DMS114 treated with DMSO at 0.1 percent for 48 hours (cell line): ENCODE measurements around the gene FOXJ3.
A peak's percentile ranks its signal among the peaks of the same experiment; 100 is the strongest.

ENCODE experiments used
- DNase-seq: peaks from one replicate; lab custom pipeline; 2025; ENCODE audit not compliant: unreplicated experiment; lab: John Stamatoyannopoulos, UW

FOXJ3 gene

DNA sequence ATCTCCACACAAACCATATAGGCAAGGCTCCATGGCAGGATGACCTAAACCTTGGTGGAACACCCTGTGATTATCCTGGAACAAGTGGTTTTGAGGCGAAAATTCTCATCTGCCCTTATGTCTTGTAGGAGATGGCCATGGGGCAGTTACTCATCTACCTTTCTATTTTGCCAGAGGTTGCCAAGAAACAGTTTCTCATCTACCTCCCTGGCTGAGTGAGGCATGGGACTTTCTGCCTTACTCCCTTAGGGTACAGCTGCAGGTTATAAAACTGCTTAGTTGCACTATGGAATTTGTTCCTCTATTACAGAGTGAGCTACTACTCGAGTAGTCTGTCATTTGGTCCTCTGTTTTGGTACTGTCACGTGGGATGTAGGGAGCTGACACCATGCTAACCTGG lies 139.2 kb downstream of the FOXJ3 start:
- DNase-seq: no peak

DNA sequence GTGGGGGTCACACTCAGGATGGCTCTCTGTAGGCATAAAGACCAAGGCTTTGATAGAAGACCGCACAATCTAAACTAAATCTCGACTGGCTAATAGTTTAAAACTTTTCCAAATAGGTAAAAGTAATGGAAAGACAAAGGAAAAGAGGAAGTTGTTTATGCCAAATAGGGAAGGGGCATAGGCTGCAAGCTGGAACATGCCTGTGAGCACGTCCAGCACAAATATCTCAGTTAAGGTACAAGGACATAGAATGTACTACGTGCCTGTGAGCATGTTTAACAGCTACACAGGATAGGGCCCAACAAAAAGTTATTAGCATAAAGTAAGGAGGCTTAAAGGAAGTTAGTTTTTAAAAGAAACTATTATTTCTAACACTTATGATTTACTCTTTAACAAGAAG lies 142.9 kb downstream of the FOXJ3 start:
- no peak for DNase-seq

DNA sequence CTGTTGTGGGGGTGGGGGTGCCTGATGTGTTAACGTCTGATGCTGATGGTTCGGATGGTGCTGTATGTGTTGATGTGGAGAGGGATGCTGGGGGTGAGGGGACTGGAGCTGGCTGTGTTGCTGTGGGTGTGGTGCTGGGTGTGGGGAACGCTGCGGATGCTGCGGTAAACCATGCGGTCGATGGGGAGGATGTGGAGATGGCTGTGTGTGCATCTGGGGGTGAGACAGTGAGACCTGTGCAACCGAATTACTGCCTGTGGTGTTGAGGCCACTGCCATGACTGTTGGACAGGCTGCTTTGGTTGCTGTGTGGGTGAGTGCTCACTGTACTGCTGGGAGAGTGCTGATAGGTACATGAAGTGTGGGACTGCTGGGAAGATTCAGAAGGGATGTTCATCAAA lies 143.7 kb downstream of the FOXJ3 start:
- DNase-seq: no peak

DNA sequence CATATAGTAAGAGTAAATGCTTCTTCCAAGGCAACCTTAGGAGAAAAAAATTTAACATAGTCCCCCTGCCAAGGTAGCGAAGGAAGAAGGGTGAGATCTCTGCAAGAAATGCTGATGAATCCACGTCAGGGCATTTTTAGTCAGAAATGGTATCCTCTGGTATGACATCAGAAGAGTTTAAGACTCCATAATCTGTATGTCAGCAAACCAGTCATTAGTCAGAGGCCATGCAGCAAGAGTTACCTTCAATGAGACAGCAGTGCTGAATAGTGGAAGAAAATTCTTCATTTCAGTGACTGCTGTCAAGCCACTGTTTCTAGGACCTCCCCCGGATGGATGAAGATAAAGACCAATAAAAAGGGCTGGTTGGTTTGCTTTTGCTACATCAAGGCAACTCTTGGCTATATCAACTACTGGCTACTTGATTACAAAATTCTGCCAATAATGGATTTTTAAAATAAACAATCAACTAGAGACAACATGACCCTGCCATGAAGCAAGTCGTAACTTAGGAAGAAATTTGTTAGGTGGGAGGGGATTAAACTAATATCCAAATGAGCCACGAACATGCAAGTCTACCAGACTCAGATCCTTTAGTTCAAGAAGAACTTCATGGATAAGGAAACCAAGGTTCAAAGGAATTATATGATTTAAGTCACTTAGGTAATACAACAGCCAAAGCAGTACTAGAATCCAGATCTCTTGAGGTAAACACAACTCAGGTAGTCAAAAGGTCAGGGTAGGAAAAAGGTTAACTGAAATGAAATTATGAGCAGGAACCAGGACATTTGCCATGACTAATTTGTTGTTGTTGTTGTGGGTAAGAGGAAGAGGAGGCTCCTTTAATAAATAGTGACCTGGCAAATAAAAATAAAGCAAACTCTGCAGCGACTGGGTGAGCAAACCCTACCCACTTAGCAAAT lies 144.8 kb downstream of the FOXJ3 start:
- no peak for DNase-seq

DNA sequence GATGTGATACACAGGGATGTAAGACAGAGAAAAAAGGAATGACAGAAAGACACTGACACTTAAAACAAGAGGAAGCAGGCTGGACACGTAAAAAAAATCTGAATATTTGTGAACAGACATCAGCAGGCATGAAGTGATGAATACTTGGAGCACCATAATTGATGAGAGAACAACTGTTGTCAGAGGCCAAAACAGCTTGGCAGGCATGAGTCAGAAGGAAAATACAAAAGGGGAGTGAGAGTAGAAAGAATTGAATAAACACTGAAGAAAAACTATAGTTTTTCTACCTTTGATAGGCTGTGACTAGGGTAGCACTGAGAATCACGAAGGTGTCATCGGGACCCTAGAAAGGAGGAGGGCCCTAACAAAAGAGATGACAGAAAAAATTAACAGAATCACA lies 148.9 kb downstream of the FOXJ3 start:
- no peak for DNase-seq

DNA sequence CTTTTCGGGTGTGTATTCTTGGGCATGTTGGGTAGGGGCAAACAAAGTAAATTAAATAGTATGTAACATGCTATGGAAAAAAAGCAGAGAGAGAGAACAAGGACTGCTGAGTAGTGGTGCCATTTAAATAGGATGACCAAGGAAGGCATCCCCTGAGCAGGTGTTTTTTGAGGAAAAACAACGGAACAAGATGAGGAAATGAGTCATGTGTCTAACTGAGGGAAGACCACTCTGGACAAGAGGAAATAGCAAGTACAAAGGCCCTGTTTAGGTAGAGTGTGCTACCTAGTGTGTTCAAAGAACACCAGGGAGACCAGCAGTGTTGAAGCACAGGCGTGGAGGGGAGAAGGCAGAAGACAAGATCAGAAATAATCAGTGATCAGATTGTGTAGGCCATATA lies 150.4 kb downstream of the FOXJ3 start:
- DNase-seq: no peak

DNA sequence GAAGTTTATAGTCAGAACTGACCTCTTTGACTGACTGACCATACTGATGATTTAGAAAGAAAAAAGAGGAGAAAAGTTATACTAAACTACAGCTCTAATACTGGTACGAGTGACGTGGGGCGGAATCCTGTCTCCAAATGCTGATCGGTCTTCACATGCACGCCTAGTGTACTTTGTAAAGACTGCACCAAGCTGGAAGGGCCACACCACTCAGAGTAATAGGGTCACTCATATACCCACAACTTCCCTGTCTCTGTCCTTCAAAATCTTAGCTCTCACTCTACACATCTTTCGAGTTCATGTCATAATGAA lies 151.1 kb downstream of the FOXJ3 start:
- DNase-seq: no peak

DNA sequence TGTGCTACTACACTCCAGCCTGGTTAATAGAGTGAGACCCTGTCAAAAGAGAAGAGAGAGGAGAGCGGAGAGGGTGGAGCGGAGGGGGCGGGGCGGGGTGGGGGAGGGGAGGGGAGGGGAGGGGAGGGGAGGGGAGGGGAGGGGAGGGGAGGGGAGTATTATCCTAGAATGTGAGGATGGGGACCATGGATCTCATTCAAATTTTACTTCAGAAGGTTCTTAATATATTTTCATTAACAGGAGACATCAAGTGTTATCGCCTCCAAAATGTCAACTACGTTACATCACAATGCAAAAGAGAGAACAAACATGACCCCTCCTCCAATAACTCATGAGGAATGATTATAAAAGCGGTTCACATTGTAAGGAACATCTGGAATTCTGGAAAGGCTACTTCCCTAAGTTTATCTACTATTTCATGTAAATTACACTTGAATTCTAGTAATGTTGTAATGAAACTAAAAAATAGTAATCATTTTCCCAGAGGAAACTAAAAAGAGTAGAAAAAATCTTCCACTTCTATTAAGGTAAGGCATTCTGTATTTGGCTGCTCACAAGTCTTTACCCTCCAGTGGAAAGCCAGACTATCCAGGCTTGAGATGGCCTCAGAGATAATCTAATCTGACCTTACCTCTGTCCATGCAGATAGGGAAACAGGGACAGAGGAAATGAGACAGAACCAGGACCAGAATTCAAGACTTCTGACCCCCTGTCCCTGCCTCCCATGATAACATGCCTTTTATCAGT lies 151.7 kb downstream of the FOXJ3 start:
- DNase-seq: no peak

DNA sequence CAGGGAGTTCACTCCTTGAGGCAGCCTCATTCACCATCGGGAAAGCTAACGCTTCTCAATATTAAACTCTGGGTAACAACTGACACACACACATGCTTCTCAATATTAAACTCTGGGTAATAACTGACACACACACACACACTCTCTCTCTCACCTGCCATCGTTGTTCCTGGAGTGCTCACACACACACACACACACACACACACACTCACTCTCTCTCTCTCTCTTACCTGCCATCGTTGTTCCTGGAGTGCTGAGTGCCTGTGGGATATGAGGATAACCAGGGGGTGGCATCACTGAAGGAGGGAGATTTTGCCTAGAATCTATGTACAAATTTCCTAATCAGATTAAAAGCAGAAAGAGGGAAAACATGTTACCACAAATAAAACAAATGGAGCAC lies 153.3 kb downstream of the FOXJ3 start:
- DNase-seq: no peak

DNA sequence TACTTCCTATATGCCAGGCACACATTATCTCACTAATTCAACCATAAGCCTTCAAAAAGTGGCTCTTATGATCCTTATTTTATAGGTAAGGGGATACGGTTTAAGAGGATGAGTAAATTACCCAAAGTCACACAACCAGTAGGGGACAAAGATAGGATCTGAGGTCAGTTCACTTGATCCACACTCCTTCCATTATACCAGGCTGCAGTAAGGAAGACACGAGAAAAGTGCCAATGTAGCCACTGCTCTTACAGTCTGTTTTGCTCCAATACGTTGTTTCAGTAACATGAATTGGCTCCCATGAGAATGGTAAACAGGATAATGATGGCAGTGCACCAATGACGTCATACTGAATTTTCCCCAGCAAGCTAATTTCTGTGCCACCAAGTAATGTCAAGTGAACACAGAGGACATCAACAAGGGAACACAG lies 155.1 kb downstream of the FOXJ3 start:
- no peak for DNase-seq

DNA sequence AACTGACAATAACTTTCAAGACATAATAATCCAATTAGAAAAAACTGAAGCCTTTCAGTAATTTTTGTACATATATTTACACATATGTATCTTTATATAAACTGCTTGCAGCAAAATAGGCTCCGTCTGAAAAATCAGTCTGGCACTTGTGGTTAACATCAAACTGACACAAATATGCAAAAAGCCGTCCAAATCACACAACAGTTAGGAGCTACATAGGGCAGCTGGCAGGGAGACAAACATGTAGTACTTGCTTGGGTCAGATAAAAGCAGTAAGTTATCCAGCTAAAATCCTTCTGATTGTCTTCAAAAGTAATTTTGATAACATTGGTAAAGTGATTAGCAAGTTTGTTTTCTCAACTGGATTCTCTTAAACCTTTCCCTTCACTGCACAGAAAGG lies 155.8 kb downstream of the FOXJ3 start:
- no peak for DNase-seq

DNA sequence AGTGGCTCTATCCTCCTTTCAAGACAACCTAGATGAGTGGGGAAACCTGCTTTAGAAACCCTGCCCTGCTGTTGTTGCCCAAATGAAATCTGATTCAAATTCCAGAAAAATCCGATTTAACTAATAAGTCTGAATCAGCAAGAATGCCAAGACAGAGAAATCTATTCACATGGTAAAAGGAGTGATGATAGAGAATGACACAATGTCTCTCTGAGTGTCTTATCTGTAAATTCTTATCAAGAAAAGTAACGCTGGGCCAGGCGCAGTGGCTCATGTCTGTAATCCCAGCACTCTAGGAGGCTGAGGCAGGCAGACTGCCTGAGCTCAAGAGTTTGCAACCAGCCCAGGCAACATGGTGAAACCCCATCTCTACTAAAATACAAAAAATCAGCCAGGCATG lies 156.8 kb downstream of the FOXJ3 start:
- no peak for DNase-seq

DNA sequence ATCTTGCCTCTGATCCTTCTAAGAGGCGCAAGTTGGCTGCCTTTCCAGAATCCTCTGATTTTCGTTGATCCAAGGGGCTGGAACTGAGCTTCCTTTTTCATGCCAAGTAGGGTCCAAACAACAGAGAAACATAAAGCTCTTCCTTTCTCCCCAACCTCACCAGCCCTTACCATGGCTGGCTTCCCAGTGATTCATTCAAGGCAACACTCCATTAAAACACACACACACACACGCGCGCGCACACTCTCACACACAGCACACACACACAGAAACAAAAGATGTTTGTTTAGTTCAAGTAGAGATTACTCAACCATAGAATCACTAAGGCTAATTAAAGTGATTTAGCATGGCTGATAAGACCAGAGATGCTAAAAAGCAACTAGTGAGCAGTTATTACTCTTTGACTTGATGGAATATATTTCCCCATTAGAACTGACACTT lies 157.5 kb downstream of the FOXJ3 start:
- DNase-seq: no peak

DNA sequence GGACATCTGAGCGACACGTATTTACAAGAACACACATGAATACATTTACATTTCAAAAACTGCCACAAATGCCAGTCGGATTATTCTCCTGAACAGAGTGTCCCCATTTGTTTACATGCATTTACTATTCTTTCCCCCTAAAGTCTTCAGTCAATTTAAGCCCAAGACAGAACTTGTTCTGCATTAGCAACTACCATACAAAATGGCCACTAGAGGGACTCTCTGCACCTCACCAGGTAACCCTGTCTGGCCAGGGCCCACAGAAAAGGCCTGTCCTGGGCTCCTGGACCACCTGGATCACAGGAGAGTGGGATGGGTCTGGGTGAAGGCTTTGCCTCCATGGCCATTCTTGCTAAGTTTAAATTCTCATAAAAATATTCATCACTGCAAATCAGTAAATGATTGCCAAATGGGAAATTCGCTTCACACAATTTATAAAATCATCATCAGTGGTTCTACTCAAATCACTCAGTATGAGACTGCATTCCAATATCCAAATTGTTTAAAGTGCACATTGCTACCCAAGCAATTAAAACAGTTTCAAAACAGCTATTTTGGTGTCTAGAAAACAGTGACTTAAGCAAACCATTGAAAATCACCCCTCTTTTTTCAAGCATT lies 158.0 kb downstream of the FOXJ3 start:
- DNase-seq: peak; percentile 44

DNA sequence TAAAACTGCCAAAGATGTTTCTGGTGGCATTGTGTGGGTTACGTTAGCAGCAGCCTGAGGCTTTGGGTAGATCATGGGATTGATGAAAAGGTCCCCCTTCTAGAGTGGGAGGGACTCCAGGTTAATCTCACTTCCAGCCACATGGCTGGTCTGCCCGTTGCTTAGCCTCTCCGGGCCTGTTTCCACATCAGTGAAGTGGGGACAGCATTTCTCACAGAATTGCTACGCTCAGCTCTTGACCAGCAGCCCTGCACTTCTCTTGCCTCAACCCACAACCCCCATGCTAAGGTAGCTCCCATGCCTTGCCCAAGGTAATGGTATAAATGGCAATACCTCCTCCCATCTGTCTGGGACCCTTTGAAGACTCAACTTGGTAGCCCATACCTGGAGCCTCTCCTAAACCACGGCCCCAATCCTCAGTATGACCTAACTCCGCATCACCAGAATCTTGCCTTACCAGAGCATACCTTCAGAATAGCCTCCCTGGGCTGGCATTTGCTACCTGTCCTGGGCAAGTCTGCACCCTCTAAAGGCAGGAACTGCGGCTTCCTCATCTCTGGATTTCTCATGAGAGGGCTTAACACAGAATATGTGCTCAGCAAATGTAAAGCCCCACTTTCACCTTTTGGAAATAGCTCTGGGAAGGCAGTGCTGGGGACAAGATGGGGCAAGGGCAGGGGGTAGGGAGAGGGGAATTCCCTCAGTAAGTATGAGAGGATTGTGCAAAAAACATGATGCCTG lies 159.6 kb downstream of the FOXJ3 start:
- DNase-seq: no peak

DNA sequence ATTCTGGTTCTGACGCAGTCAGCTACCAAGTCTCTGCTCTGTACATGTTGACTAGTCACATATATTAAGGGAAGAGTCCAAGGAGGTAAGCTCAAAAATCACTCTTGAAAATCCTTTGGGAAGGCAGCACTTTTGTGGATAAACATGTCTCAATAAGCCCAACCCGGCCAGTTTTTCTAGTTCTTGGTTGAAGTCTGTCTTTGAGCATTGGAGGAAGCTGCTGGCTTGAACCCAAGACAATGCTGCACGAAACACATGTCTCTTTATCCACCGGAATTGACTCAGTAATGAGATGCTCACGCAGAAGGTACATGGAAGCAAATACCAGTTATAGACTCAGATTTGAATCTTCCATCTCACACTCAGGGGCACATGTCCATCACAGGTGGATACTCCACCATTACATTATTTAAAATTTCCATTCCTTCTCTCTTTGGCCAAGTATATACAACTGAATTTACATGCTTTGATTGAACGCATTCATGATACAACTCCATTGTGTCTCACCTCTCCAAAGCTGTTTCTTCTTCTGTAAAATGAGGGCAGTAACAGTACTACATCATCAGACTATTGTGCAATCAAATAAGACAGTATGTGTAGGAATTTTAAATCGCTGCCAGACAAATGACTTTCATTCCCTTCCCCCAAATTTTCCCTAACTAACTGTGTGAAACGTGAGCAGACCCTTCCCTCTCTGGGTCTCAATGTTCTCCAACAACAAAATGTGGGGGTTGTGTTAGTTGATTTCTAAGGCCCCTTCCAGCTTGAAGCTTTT lies 160.9 kb downstream of the FOXJ3 start:
- DNase-seq: no peak

DNA sequence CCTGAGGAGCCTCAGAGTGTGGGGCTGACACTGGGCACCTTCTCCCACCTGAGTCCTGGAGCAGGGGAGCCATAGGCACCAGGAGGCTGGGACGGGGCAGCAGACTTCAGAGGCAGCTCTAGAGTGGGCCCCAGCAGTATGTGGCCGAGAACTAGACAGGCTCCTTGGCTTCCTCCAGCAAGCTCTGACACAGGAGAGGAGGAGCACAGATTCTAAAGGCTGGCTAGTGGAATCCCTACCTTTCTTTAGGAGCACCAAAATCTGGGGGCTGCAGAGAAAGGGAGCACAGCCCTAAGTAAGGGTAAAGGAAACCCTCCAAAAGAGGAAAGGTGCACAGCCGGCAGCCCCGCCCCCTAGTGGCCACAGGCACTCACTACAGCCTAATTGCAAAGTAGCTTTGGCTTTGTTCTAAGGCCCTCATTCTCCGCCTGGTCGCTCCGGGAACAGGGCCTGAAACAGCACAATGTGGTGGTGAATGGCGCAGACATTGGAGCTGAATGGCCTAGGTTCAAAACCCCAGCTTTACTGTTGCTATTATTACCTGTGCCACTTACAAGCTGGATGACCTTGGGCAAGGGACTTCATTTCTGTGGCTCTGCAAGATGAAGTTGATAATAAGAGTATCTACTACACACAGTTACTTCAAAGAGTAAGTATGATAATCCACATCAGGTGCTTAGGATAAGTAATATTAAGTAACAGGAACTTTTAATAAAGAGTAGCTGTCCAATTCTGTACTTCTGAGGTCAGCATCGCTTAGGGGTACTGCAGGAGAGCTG lies 161.7 kb downstream of the FOXJ3 start:
- DNase-seq: peak; percentile 65

DNA sequence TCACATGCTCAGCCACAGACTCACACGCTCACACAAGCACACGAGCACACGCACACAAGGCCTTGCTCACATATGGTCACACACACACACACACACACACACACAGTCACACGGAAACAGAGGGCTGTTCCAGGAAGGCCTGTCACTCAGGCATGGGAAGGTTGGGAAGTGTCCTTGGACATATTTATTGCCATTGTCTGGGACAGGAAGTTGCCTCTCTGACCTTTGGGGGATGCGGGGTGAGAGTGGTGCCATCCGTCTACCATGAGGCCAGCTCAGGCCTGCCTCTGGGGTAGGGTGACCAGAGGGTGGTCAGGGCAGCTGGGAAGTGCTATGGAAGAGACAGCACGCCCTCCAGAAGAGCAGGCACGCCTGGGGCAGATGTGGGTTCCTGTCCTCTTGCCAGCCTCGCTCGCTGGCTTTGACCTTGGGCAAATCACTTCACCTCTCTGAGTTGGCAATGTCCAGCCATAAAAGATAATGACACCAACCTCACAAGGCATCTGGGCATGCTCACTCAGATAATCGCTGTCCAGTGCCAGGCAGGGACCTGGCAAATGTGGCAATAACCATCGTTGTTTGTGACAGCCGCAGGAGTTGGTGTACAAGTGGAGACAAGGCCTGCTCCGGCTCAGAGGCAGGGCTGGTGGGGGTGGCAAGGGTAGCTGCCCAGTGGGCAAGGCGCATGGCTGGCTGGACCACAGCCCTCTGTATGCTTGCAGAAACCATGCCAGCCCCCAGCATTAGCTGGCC lies 162.5 kb downstream of the FOXJ3 start:
- no peak for DNase-seq

DNA sequence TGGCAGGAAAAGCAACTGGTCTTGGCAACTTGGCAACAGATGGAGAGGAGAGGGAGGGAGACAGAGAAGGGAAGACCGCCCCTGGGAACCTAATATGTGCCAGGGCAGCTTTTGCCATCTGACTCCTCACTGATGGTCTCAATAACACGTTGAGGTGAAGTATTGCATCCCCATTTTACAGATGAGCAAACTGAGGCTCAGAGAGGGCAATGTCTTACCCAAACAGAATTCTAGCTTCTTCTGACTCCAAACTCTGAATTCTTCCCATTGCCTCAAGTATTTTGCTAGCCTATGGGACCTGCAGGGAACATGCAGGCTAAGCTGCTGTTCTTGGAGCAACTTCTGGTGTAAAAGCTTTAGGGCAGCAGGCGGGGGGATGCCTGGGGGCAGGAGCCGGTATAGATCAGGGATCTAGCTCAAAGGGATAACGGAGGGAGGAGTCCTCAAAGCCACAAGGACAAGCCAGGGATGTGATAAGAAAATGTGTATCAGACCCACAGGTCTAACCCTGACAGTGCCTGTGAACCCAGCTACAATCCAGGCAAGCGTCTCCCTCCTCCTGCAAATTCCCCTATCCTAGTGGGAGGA lies 163.3 kb downstream of the FOXJ3 start:
- DNase-seq: no peak
